Urothelium cell line (cell line): ENCODE results near the gene LSM2.
"Not testable (repeated sequence)": the region's sequence is repeated elsewhere in the genome, so short reads cannot be mapped to it uniquely, and the experiment has no call there.

ENCODE experiments used
- DNase-seq: peaks from one replicate; pipeline ENCODE4 v3.0.0; 2011; ENCODE audit warnings: low spot score, mixed read lengths
- FAIRE-seq: peaks from 2 replicates; lab custom pipeline; 2011; peaks lifted over from hg19 to GRCh38; lab: Jason Lieb, UNC

Gene LSM2

DNA sequence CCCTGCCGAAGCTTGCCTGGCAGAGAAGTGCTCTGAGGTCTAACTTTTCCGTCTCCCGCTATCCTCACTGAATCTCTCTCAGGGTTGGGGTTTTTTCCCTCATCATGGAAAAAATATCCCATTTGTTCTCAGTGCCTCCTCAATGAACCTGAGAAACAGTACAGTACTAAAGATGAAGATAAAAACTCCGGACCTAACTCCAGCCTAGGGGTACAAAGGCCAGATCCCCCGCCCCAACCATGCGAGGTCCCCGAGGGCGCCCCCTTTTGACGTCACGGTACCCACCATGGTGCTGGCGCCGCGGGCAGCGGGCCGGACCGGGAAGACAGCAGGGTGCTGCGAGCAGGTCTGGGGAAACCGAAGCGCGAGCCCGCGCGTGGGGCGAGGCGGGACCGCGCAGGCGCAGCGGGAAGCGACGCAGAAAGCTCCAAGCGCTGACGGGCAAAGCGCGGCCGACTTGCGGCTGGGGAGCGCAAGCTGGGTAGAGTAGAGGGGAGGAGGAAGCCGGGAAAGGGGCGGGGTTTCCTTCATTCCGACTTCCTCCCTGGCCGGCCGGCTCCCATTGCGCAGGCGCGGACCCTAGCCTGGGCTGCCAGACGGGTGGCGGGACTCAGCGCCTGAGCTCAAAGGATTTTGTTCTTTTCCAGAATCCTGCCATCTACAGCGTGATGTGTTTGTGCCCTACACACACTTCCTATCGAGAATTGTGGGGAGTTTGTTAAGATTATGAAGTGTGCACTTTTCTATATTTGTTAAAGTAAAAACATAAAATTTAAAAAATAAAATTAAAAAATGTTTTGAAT is at the start of gene LSM2:
TSS of gene LSM2 (minus strand) at position 497 of the 803 bp plus-strand sequence. CDS start at position 288, 209 bp downstream.
- peak; percentile 99 for DNase-seq
- FAIRE-seq = no peak

DNA sequence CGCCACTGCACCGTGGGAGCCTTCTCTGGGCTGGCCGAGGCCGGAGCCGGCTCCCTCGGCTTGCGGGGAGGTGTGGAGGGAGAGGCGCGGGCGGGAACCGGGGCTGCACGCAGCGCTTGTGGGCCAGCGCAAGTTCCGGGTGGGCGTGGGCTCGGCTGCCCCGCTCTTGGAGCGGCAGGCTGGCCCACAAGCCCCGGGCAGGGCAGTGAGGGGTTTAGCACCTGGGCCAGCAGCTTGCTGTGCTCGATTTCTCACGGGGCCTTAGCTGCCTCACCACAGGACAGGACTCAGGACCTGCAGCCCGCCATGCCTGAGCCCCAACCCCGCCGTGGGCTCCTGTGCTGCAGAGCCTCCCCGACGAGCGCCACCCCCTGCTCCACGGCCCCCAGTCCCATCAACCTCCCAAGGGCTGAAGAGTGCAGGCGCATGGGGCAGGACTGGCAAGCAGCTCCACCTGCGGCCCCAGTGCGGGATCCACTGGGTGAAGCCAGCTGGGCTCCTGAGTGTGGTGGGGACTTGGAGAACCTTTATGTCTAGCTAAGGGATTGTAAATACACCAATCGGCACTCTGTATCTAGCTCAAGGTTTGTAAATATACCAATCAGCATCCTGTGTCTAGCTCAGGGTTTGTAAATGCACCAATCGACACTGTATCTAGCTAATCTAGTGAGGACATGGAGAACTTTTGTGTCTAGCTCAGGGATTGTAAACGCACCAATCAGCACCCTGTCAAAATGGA is 45.4 kb upstream of the LSM2 start:
- FAIRE-seq, DNase-seq: not testable (repeated sequence)

DNA sequence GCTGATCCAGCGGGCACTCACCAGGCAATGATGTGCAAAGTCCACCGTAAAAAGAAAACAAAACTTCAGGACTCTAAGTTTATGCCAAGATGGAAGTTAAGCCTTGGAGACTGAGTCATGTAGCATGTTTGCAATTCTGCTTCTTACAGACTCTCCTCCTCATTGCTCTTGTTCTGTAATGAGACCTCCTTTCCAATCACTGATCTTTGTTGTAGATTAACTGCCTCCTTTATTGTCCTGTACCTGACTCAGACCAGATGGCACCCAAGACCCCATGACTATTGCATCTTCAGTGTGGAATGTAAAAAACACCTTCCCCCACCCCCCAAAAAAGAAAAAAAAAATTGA is 44.7 kb upstream of the LSM2 start:
- DNase-seq (no peak), FAIRE-seq (no peak)

DNA sequence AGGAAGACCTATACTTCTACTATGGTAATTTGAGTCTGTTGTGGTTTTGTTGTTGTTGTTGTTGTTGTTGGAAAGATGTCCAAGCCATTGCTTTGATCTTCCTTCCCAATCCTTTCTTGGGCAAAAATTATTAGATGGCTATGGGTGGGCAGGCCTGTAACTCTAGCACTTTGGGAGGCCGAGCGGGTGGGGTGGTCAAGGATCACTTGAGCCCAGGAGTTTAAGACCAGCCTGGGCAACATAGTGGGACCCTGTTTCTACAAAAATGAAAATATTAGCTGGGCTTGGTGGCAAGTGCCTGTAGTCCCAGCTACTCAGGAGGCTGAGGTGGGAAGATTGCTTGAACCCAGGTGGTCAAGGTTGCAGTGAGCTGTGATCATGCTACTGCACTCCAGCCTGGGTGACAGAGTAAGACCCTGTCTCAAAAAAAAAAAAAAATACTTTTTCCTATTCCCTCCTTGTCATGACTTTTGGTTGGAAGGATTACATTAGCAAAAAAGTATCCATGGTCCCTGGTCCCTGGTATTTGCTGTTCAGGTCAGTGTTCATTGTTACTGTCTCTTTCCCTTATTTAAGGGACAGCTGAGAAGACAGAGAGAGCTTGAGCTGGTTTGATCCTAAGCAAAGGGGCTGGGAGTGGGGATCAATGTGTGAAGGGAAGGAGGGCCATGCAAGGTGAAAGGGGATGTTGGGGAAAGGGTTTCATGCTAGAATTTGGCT is 44.2 kb upstream of the LSM2 start:
- DNase-seq (no peak), FAIRE-seq (no peak)

DNA sequence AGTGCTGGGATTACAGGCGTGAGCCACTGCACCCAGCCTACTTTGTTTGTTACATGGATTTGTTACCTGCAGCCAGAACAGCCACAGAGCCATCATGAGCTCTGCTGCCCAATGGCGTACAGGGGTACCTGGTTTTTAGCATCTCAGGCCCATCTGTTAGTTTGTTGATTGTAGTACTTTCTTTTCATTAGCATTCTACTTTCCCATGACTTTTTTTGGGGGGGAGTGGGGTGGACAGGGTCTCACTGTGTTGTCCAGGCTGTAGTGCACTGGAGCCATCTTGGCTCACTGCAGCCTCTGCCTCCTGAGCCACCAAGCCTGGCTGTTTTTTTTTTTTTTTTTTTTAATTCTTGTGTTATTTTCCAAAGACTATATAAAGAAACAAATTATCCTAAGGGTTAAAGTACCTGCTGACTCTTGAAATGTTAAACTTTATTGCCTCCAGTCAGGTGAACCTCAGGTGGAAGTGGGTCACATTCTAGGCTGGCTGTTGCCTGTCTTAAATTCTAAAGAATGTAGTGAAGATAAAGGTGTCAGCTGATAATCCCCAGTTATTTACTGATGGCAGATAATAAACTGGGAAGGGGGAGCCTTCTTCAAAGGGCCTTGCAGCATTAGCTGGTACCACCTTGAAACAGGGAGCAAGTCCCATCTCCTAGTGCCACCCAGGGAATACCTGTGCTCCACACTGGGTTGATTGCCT is 40.7 kb upstream of the LSM2 start:
- DNase-seq (no peak), FAIRE-seq (no peak)

DNA sequence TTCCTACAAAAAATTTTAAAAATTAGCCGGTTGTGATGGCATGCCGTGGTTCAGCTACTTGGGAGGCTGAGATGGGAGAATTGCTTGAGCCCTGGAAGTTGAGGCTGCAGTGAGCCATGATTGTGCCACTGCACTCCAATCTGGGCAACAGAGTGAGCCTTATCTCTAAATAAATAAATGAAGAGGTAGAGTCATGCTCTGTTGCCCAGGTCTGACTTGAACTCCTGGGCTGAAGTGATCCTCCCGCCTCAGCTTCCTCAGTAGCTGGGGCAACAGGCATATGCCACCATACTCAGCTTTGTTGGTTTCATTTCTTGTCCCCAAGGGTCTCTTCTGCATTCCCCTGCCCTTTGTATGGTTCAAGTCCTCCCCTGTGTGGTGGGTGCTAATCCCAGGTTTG is 37.7 kb upstream of the LSM2 start:
- FAIRE-seq = no peak
- DNase-seq = no peak

DNA sequence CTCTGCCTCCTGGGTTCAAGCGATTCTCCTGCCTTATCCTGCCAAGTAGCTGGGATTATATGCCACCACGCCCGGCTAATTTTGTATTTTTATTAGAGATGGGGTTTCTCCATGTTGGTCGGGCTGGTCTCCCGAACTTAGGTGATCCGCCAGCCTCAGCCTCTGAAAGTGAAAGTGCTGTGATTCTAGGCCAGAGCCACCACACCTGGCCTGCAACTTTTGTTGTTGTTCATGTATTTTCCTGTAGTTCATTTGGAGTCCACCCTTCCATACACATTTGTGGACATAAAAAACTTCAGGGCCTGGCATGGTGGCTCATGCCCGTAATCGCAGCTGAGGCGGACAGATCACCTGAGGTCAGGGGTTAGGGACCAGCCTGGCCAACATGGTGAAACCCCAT is 35.3 kb upstream of the LSM2 start:
- no peak for DNase-seq
- no peak for FAIRE-seq

DNA sequence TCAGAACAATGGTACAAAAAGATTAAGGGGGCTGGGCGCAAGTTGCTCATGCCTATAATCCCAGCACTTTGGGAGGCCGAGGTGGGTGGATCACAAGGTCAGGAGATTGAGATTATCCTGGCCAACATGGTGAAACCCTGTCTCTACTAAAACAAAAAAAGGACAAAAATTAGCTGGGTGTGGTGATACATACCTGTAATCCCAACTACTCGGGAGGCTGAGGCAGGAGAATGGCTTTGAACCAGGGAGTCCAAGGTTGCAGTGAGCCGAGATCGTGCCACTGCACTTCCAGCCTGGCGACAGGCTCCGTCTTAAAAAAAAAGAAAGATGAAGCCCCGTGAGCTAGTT is 33.0 kb upstream of the LSM2 start:
- not testable (repeated sequence) for DNase-seq, FAIRE-seq

DNA sequence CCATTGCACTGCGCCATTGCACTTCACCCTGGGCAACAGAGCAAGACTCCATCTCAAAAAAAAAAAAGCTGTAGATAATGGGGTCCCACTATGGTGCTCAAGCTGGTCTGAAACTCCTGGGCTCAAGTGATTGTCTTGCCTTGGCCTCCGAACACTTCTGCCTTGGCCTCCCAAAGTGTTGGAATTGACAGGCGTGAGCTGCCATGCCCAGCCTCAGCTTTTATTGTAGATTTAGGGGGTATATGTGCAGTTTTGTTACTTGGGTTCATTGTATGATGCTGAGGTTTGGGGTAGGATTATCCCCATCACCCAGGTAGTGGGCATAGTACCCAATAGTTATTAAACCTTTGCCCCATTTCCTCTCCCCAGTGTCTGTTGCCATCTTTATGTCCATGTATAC is 32.2 kb upstream of the LSM2 start:
- FAIRE-seq = no peak
- DNase-seq = no peak

DNA sequence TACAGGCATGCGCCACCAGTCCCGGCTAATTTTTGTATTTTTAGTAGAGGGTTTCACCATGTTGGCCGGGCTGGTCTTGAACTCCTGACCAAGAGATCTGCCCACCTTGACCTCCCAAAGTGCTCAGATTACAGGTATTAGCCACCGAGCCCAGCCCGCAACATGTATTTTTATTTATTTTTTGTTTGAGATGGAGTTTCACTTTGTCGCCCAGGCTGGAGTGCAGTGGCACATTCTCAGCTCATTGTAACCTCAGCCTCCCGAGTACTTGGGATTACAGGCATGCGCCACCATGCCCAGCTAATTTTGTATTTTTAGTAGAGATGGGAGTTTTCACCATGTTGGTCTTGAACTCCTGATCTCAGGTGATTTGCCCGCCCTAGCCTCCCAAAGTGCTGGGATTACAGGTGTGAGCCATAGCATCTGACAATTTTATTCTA is 31.4 kb upstream of the LSM2 start:
- not testable (repeated sequence) for DNase-seq, FAIRE-seq

DNA sequence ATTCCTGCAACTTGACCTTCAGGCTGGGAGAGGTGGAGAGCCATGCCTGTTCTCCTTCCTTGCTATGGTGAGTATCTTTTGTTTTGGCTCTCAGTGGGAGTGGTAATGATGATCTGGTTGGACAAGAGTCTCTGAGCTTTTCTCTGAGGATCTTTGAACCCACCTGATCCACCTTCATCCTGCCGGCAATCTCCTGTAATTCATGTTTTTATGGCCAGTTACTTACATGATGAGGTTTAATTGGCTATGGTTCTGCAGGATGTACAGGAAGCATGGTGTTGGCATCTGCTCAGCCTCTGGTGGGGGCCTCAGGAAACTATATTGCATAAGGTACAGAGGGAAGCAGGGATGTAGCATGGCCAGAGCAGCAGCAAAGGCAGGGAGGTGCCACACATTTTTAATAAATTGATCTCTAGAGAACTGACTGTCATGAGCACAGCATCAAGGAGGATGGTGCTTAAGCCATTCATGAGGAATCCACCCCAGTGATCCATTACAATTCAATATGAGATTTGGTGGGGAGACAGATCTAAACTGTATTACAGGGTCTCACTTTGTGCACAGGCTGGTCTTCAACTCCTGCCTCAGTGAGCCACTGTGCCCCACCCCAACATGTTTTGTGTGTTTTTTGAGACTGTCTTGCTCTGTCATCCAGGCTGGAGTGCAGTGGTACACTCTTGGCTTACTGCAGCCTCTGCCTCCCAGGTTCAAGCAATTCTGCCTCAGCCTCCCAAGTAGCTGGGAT is 30.8 kb upstream of the LSM2 start:
- no peak for FAIRE-seq

DNA sequence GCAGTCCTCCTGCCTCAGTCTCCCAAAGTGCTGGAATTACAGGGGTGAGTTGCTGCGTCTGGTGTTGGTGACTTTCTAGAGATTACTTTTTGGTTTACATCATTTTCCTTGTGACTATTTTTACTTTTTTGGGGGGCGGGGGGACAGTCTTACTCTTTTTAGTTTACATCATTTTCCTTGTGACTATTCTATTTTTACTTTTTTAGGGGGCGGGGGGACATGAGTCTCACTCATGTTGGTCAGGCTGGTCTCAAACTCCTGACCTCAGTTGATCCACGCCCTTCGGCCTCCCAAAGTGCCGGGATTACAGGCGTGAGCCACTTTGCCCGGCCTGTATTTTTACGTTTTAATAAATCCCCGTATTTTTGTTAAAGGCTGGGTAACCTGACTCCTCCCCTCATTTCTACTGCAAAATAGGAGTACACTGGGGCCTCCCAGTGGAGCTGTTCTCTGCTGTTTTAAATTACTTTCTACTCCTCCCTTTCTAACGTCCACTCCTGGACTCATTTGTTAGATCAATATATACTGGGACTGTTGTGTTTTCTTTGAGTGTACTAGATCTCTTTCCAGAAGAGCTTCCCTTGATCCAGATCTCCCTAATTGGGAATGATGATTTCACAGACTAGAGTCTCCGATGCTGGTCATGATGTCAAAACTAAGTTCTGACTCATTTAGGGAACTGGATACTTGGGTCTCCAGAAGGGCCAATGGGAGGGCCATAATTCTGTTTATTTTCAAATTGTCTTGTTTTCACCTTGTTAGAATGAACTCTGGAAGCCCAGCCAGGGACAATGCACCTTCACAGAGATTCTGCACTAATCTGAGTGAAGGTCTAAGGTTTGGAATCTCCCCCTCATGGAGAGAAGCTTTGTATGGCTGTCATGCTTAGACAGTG is 30.0 kb upstream of the LSM2 start:
- FAIRE-seq (no peak), DNase-seq (no peak)

More for the DNA sequence above, 30.8 kb upstream of the LSM2 start:
- DNase-seq = no peak

DNA sequence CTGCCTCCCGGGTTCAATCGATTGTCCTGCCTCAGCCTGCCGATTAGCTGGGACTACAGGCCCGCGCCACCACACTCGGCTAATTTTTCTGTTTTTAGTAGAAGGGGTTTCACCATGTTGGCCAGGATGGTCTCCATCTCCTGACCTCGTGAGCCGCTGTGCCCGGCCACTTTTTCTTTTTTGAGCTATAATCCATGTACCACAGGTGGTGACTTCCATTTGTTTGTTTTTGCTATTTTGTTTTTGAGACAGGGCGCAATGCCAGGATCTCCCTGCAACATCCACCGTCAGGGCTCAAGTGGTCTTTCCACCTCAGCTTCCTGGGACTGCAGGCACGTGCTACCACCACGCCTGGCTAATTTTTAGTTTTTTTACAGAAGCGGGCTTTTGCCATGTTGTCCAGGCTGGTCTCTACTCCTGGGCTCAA is 29.3 kb upstream of the LSM2 start:
- FAIRE-seq (no peak), DNase-seq (no peak)

DNA sequence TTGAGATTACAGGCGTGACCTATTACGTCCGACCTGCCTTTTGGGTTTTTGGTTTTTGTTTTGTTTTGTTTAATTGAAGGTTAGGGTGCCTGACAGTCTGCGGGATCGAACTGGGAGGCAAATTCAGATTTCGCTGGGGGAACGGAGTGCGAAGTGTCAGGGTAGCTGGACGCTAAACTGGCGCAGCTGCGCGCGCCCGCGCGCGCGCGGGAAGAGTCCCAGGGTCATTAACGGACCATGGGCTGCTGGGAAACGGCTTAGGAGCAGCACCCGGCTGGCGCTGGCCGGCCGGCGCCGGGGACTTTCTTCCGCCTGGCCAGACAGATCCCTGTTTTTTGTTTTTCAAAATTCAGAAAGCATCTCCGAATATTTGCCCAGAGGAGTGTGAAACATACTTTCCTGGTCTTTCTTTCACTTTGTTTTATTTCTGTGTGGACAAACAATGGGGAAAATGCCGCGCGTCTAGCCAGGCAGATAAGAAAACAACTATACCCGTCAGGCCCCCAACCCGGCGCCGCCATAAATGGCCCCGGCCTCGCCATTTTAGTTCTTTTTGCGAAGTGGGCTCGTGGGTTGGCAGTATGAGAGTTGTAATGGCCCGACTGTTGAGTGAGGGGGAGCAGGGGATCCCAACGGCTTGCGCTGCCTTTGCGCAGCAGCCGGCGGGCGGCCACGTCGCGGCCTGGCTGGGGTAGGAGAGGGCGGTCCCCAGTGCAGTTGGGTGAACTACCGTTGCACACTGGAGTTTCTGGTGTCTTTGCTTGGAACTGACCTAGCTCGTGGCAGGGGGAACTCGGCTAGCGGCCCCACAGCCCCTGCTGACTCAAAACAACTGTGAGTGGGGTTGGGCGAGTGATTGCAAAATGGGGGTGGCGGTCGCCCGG is 27.8 kb upstream of the LSM2 start:
- no peak for FAIRE-seq

DNA sequence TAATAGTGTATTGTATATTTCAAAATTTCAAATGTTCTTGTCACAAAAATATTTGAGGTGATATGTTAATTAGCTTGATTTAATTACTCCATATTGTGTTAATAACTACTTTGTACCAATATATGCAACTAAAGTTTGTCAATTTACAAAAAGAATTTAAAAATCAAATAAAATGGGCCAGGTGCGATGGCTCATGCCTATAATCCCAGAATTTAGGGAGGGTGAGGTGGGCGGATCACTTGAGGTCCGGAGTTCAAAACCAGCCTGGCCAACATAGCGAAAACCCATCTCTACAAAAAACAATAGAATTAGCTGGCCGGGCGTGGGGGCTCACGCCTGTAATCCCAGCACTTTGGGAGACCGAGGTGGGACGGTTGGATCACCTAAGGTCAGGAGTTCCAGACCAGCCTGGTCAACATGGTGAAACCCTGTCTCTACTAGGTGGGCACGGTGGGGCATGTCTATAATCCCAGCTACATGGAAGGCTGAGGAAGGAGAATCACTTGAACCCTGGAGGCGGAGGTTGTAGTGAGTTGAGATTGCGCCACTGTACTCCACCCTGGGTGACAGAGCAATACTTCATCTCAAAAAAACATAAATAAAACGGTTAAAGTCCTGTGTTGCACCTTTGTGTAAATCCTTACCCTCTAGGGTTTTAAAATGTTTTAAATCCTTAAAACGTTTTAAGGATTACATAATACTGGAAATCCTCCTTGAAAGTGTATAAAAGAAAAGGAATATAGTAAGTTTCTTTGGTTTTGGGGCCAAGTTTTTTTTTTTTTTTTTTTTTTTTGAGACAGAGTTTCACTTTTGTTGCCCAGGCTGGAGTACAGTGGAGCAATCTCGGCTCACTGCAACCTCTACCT is 24.8 kb upstream of the LSM2 start:
- FAIRE-seq (no peak), DNase-seq (no peak)

More for the DNA sequence above, 27.8 kb upstream of the LSM2 start:
- peak; percentile 92 for DNase-seq

DNA sequence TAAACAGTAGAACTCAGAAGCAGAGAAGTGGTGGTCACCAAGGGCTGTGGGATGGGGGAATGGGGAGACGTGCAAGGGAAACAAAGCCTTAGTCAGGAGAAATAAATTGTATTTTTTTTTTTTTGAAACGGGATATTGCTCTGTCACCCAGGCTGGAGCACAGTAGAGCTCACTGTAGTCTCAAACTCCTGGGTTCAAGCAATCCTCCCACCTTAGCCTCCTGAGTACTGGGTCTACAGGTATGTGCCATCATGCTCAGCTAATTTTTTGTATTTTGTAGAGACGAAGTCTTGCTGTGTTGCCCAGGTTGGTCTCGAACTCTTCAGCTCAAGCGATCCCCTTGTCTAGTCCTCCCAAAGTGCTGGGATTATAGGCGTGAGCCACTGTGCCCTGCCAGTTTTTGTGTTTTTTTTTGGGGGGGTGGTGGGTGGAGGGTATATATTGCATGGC is 24.1 kb upstream of the LSM2 start:
- no peak for DNase-seq
- FAIRE-seq = no peak

DNA sequence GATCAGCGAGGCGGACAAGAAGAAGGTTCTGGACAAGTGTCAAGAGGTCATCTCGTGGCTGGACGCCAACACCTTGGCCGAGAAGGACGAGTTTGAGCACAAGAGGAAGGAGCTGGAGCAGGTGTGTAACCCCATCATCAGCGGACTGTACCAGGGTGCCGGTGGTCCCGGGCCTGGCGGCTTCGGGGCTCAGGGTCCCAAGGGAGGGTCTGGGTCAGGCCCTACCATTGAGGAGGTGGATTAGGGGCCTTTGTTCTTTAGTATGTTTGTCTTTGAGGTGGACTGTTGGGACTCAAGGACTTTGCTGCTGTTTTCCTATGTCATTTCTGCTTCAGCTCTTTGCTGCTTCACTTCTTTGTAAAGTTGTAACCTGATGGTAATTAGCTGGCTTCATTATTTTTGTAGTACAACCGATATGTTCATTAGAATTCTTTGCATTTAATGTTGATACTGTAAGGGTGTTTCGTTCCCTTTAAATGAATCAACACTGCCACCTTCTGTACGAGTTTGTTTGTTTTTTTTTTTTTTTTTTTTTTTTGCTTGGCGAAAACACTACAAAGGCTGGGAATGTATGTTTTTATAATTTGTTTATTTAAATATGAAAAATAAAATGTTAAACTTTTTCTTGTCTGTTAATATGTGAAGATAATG is 23.0 kb upstream of the LSM2 start:
- FAIRE-seq = no peak
- DNase-seq = no peak
